ENCODE measurements around the gene SPG7. TPM values are rescaled to one million over a fixed set of nuclear protein-coding genes. Genes with fewer than 3 reads are reported as not detected.

Gene SPG7
- total and polyA plus RNA-seq, 9 of the 15 experiments (the other 6 are each of a cell fraction or from before 2014, with no cell fraction given) = 5.8 to 89.1 (median 49.4) TPM

- TF ChIP-seq HMGXB4 (CRISPR knock-in tag; IDR thresholded peaks at IDR 0.05) (0 out of 2 replicates have a peak, but pooled peaks have one; percentile 1), PHF20 (IDR thresholded peaks at IDR 0.05; ENCODE audit: partially characterized antibody) (peak; percentile 51), AFF4 (CRISPR knock-in tag; IDR thresholded peaks at IDR 0.05) (no peak), ZNF239 (CRISPR knock-in tag; IDR thresholded peaks at IDR 0.05) (no peak), CLOCK (CRISPR knock-in tag; IDR thresholded peaks at IDR 0.05; ENCODE audit: borderline replicate concordance) (no peak), TBP (optimal IDR thresholded peaks at IDR 0.05; ENCODE audit: low read depth, low read length) (peak; percentile 83), EHMT2 (IDR thresholded peaks at IDR 0.05) (no peak), KLF10 (CRISPR knock-in tag; IDR thresholded peaks at IDR 0.05) (no peak), NFE2 (IDR thresholded peaks at IDR 0.05; ENCODE audit: low read depth) (no peak), TFAM (CRISPR knock-in tag; conservative IDR thresholded peaks at IDR 0.05) (no peak), ETV6 (IDR thresholded peaks at IDR 0.05; ENCODE audit: borderline replicate concordance in 1 of 2, low read depth in 2 of 2, low read length in 1 of 2) (no peak), ETV6 (CRISPR knock-in tag; IDR thresholded peaks at IDR 0.05; ENCODE audit: borderline replicate concordance) (no peak), RBM22 (IDR thresholded peaks at IDR 0.05; ENCODE audit: low read depth, low read length, poor library complexity, severe bottlenecking) (no peak), ZNF780A (CRISPR knock-in tag; IDR thresholded peaks at IDR 0.05) (no peak), ZNF639 (CRISPR knock-in tag; conservative IDR thresholded peaks at IDR 0.05 in 1 of 2, IDR thresholded peaks at IDR 0.05 in 1 of 2) (peak in 1 of 2 experiments; percentile 83; a peak in 2 of 4 replicates), ZZZ3 (IDR thresholded peaks at IDR 0.05) (no peak)
Measured at GRCh38 chr16:89490439-89491237, 17.6 kb upstream of the SPG7 start, which contains the start of gene ANKRD11 (continued).
